ENCODE results near the gene RAB7A.
"Not testable (repeated sequence)": the region's sequence is repeated elsewhere in the genome, so short reads cannot be mapped to it uniquely, and the experiment has no call there.

The RAB7A gene

DNA sequence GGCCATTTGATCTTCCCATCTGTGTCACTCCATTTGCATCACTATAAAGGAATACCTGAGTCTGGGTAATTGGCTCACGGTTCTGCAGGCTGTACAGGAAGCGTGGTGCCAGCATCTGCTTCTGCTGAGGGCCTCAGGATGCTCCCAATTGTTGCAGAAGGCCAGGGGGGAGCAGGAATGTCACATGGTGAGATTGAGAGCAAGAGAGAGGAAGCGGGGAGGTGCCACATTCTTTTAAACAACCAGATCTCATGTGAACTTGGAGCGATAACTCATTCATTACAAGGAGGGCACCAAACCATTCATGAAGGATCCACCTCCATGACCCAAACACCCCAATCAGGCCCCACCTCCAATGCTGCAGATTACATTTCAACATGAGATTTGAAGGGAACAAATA is 13.1 kb upstream of the RAB7A start:
- DNase-seq, result no peak

DNA sequence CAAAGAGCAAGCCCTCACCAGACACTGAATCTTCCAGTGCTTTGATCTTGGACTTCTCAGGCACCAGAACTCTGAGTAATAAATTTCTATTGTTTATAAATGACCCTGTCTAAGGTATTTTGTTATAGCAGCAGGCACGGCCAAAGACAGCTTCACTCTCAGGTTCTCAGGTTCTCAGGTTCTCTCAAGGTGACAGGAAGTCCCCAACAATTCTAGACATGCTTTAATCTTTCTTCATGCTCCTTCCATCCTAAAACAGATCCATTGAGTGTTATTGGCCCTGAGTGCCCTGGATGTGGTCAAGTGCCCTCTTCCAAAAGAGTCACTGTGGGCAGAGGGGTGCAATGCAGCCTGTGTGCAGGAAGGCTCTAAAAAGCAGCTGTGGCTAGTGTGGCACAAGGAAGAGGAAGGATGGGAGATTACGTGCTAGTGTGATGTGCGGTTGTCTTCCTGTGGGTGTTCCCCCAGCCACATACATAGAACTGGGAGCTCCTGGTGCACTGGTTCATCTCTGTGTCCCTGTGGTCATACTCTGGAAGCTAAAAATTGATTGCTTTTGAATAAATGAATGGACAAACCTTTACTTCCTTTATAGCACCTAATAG is 11.0 kb upstream of the RAB7A start:
- DNase-seq, result peak; percentile 13

GRCh38 chr3:128718892-128719291 is 7.1 kb upstream of the RAB7A start:
- DNase-seq, result not testable (repeated sequence)

DNA sequence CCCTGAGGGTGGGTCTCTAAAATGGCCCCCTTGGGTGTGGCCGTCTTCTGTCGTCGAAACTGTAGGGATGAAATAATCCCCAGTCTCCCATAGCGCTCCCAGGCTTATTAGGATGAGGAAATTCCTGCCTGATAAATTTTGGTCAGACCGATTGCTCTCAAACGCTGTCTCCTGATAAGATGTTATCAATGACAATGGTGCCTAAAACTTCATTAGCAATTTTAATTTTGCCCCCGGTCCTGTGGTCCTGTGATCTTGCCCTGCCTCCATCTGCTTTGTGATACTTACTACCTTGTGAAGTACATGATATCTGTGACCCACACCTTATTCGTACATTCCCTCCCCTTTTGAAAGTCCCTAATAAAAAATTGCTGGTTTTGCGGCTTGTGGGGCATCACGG is 5.1 kb upstream of the RAB7A start:
- no peak for DNase-seq

DNA sequence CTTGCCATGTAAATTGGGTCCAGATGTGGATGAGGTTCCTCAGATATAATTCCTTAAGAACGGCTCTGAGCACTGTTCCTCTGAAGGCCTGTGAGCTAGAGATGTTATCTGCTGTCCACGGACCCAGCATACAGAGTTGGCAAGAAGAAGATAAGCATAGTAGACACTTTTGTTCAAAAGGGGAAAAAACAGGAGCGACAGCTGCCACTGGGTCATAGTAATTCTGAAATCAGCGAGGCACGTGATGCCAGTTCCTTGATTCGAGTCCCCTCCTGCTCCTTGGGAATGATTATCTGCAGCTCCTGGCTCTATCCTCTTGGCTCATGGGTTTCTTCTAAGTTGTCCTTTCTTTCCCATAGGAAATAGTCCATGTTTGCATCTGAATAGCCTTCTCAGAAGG is 2.5 kb upstream of the RAB7A start:
- no peak for DNase-seq

DNA sequence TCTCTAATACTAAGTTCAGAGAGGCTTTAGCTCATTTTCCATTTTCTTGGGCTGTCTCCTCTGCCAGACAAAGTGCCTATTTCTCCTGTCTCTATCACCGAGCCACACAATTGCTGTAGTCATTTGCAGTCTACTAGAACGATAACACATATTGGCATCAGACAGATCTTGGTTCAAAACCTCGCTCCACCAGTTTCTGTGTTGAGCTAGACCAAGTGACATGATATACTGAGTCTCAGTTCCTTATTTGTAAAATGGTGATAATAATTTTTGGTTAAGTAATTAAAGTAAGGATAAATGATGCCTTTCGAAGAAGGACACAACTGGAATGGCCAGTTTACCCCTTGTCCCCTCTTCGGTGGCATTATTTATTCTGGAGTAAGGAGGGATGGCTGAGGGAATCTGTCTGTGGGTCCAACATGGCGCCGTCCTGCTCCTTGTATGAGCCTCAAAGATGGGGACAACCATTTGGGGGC is 398 bp upstream of the RAB7A start:
- no peak for DNase-seq

DNA sequence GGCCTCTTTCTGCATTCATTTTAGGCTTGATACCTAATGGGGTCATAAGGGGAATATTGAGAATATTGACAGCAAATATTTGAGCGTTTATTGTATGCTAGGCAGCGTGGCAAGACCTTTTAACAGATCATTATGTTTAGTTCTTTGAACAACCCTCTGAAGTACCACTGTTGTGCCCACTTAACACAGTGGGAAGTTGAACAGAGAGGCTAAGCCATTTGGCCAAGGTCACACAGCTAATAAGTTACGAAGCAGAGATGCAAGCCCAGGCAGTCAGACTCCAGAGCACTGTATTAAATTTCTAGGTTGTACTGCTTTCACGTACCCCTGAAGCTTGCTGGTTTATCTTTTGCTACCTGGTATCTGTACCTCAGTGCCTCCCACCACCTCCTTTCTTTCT is 1.1 kb downstream of the RAB7A start:
- DNase-seq, result no peak

- DNase-seq, result no peak
These were observed 1.5 kb downstream of the RAB7A start for GRCh38 chr3:128727485-128727884.

DNA sequence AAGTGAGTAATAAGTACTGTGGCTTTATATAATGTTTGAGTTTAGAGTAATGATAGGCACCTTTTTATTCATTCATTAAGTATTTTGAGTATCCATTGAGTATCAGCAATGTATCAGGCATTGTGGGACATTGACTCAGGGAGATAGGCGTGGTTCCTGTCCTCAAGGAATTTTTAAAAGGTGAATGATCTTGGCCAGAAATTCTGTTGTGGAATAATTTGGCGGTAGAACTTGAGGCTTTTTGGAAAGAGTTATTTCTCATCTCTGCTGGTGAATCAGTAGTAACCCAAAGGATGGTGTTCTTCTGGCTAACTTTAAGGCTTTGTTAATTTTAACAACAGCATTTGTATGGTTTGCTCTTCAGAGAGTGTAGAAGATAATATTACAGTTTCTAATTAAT is 2.0 kb downstream of the RAB7A start:
- DNase-seq, result no peak

DNA sequence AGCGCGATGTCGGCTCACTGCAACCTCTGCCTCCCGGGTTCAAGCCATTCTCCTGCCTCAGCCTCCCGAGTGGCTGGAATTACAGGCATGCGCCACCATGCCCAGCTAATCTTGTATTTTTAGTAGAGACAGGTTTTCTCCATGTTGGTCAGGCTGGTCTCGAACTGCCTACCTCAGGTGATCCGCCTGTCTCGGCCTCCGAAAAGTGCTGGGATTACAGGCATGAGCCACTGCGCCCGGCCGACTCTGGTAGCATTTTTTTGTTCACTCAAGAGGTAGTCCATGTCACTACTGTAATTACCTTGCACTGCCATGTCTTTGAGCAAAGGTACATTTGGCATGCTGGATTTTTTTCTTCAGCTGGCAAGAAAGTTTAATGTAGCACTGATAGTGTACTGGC is 2.5 kb downstream of the RAB7A start:
- DNase-seq, result not testable (repeated sequence)

GRCh38 chr3:128730471-128730870 is 4.5 kb downstream of the RAB7A start:
- DNase-seq, result no peak

DNA sequence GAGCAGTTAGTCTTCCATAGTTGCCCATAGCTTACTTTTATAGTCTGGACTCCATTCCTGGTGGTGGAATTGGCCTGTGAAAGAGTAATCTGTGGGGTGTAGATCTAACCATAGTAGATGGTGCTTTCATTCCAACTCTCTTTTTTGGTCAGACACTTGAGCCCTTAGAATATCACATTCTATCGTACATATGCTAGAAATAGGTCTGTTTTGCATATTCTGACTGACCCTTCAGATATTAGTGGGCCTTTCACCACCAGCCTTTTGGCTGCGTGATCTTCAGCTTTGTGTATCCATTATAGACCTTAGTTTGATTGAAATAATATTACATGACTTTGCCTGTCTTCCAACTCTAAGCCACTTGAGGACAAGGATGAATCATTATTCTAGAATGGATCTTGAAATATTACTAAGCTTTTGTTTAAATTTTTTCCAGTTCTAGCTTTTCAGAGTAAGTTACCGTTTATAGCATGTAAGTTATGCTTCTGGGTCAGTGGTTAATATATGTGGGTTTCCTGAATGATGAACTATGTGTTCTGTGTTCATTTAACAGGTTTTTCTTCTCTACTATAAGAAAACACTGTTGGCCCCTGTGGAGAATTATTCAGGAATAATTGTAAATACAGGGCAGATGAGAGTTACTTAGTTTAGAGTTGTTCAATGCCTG is 8.7 kb downstream of the RAB7A start:
- no peak for DNase-seq

DNA sequence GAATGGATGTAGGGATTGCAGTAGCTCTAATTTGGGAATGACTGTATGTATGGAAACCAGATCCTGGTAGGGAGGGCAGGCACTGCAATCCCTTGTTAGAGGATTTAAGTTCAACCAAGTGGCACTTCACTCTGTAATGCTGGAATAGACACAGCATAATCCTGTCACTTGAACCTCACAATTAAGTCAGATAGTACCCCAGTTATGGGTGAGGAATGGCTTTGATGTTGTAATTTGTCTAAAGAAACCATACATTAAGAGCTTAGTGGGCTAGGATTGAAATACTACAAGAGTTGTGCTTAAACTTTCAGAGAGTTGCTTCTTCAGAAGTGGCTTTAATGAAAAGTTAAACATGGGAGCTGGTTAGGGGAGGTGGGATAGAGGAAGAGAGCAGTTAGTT is 9.3 kb downstream of the RAB7A start:
- no peak for DNase-seq

DNA sequence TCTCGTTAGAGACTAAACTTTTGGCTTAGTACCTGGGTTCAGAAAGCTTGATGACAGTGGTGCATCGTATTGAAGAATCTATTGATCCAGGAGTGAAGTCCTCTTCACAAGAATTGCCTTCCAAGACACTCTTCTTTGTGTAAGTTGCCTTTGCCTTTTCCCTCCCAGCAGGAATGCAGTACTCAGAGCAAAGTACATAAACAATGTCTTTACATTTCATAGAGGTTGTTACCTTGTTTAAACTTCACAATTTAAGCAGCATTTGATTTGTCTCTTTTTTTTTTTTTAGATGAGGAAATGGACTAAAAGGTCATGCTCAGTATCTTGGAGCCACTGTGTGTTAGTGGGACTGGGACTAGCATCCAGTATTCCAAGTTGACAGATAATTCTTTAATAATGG is 9.9 kb downstream of the RAB7A start:
- no peak for DNase-seq

DNA sequence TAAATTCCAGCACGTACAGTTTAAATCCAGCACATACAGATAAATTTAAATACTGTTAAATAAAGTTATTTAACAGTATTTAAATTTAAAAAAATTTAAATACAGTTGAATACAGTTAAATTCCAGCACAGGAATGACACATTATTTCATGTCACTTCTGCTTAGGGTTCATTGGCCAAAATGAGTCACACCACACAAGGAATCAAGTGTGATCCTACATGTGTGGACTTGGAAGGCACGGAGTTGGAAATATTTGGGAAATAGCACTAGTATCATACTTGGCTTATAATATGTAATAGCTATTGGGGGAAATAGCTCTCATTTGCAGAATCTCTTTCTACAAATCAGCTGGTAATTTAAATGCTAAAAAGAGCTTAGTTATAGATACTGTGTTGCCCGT is 10.6 kb downstream of the RAB7A start:
- no peak for DNase-seq

- DNase-seq, result no peak
These were observed 14.6 kb downstream of the RAB7A start for GRCh38 chr3:128740621-128741020.

DNA sequence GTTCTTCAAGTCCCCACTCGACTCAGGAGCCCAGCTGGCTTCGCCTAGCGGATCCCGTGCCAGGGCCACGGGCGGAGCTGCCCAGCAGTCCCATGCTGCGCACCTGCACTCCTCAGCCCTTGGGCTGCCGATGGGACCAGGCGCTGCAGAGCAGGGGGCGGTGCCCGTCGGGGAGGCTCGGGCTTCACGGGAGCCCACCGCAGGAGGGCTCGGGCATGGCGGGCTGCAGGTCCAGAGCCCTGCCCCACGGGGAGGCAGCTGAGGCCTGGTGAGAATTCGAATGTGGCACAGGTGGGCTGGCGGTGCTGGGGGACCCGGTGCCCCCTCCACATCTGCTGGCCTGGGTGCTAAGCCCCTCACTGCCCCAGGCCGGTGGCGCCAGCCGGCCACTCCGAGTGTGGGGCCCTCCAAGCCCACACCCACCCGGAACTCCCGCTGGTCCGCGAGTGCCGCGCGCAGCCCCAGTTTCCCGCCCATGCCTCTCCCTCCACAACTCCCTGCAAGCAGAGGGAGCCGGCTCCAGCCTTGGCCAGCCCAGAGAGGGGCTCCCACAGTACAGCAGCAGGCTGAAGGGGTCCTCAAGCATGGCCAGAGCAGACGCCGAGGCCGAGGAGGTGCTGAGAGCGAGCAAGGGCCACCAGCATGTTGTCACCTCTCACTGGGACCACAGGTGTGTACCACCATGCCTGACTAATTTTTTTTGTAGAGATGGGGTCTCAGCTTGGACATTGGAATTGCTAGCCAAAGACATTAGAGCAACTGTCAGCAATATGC is 17.0 kb downstream of the RAB7A start:
- DNase-seq, result no peak

DNA sequence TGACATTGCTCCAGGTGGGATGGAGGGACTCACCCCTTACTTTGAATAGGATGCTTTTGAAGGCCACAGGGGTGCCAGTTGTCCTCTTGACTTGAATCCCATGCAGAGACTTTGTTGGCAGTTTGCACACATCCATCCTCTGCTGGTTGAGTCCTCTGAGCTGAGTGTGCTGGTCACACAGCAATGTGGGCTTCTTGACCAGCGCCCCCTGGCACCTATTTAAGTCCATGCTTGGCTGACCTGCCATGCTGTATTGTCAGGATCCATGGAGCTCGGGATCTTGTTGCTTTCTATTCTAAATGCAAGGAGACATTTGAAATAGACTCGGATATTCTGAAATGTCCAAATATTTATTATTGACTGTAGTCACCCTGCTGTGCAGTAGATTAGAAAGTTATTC is 19.8 kb downstream of the RAB7A start:
- DNase-seq, result no peak

- DNase-seq, result no peak
These were observed 20.9 kb downstream of the RAB7A start for GRCh38 chr3:128746881-128747280.

DNA sequence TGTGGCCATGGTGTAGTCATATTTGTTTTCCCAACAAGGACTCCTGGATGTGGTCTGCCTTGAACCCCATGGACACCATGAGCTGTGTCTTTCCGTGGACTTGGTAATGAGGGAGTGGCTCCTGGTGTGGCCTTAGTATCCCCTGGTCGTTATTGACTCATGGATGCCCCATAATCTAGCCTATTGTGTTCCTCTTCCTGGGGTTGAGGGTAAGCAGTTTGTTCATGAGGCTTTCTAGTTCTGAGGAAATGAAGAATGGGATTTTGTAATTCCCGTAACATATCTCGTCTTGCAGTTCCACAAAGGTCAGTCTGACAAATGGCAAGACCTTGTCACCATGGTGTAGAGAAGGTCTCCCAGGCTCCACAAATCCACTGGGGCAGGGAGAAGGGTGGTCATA is 22.6 kb downstream of the RAB7A start:
- no peak for DNase-seq

DNA sequence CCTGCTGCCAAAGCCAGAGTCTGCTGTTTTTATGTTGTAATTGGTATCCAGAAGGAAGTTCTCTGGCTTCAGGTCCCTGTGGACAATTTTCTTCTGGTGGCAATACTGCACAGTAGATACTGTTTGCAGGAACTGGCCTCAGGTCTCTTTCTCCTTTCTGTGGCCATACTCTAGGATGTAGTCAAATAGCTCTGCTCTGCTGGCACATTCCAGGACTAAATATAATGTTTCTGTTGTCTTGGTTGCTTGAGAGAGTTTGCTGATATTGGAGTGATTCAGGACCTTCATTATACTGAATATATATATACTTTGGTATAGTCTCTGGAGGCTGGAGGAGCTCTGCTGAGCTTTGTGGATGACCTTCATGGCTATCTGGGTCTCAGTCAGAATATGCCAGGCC is 23.1 kb downstream of the RAB7A start:
- no peak for DNase-seq

- DNase-seq, result not testable (repeated sequence)
These were observed 23.6 kb downstream of the RAB7A start for GRCh38 chr3:128749561-128749960.

GRCh38 chr3:128753715-128754114 is 27.7 kb downstream of the RAB7A start:
- DNase-seq, result no peak

DNA sequence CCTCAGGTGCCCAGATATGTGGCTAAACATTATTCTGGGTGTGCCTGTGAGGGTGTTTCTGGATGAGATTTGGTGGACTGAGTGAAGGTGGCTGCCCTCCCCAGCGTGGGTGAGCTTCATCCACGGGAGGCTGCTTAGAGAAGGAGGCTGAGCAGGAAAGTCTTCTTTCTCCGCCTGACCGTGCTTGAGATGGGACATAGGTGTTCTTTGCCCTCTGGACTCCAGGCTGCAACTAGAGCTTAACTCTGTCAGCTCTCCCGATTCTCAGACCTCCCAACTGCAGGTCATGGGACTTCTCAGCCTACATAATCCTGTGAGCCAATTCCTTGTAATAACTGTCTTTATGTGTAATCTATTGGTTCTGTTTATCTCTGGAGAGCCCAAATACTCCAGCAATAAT is 34.1 kb downstream of the RAB7A start:
- no peak for DNase-seq

Measured in midbrain (tissue), 1 donor.